Pulmonary artery endothelial cell (primary cell): ENCODE results near the gene CHMP1A. TPM values are rescaled to one million over a fixed set of nuclear protein-coding genes. Genes with fewer than 3 reads are reported as not detected.
A peak's percentile ranks its signal among the peaks of the same experiment; 100 is the strongest.

Experiments used
- DNase-seq: peaks from one replicate; pipeline ENCODE4 v3.0.0-alpha.2; 2011; ENCODE audit warnings: low read depth, low spot score
- total RNA-seq: library from RNA; depleted of rRNA; stranded (reverse); fragments of >200 nt; gene quantifications from 2 replicates; pipeline ENCODE4 v1.2.3, GENCODE V29; 2014

The CHMP1A gene
- total RNA-seq, 1 donor from 2014 or later, result 88.8 TPM

DNA sequence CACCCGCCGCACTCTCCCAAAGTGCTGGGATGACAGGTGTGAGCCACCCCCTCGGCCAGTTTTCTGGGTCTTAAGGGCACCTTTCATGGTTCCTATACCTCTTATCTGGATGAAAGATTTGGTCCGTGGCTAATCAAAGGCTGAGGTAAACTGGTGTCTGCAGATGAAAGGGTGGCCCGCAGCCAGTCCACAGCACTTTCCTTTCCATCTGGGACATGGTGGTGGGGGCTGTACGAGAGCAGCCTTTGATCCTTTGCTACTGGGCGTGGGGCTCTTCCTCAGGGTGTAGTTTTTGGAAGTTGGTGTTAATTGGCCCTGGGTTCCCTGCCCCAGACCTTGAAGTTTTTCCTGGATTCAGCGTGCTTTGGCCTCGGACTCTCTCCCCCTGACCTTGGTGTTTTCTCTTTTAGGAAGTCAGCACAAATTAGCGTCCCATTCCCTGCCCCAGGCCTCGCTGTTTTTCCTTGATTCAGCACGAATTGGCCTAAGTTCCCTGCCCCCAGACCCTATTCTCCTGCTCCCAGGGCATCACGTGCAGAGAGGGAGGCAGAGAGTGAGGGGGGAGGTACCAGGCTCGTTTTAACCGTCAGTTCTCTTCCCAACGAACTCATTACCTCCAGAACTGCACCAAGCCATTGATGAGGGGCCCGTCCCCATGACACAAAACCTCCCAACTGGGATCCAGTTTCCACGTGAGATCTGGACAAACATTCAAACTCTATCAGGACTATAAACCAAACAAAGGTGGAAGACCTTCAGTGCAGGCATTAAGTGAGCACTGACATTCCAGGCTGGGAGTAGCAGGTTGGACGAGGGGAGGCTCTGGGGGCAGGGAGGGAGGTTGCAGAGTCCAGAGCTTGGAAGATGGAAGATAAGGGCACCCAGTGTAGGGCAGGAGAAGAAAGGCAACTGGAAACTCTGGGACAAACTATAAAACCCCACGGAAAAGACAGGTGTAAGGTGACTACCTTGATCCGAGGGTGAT is 32.4 kb downstream of the CHMP1A start:
- no peak for DNase-seq

DNA sequence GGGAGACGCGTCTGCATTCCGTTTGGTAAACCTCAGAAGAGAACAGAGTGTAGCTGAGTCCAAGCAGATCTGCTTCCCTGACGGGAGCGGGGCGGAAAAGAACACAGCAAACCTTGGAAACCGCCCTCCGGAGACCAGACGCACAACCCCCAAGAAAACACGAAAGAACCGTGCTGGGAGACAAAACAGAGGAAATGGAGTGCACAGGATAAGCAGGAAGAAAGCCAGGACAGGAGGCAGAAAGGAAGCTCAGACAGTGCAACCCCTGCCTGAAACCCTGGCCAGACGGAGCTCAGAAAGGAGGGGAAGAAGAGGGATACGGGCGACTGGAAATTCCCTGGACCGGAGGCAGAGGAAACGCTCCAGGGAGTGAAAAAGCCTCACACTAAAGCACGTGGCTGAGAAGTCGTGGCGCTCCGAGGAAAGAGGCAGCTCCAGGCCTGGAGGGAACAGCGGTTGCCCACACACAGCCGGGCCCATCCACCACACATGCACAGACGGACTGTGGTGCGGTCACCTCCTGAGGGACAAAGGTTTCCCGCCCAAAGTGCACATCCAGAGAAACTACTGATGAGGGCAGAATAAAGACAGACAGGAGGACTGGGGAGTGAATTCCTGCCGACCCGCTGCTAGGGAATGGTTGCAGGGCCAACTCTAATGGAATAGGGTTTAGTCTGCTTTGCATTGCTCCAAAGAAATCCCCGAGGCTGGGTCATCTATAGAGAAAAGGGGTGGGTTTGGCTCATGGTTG is 33.8 kb downstream of the CHMP1A start:
- peak; percentile 66 for DNase-seq

GRCh38 chr16:89621698-89622409 is 35.7 kb downstream of the CHMP1A start:
- no peak for DNase-seq

DNA sequence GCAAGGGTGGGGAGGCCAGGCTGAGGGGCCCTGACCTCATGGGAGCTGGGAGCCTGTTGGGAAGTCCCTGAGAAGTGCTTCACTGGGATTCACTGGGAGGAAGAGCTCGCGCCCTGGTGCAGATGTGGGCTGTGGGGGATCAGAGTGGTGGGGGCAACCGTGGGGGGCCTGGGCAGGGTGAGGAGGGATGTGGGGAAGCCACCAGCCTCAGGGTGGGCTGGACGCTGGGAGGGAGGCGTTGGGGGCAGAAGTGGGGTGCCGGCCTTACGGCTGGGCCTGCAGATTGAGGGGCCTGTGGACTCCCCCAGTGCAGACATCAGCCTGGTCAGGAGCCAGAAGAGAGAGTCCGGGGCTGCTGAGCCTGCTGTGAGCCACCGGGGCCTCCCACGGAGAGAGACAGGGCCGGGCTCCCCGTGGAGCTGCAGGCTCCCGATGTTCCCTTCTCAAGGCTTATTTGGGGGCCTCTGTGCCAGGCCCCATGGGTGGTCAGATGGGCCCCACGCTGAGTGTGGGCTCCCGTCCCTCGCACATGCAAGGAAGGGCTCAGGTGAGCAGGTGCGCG is 36.3 kb downstream of the CHMP1A start:
- DNase-seq, result no peak

GRCh38 chr16:89620406-89620841 is 37.1 kb downstream of the CHMP1A start:
- DNase-seq, result no peak

DNA sequence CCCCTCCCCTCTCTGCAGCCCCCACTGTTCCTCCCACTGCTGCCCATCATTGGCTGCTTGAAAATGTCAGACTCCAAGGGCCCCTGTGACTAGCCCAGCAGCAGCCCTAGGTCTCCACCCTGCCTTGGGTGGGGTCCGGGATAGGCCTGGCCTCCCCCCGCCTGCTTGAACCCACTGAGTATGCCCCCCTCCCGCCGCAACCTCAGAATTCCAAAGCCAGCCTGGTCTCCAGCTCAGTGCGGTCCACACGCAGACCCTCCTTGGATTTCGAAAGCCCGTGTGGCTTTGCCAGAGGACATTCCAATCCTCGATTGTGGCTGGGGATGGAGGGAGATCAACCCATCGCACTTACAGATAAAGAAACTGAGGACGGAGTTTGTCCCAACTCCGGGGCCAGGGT is 37.7 kb downstream of the CHMP1A start:
- no peak for DNase-seq

- DNase-seq, result no peak
Observed at GRCh38 chr16:89618109-89618998, 39.2 kb downstream of the CHMP1A start.

- no peak for DNase-seq
Observed at GRCh38 chr16:89617036-89617435, 40.5 kb downstream of the CHMP1A start.

- no peak for DNase-seq
Observed at GRCh38 chr16:89616623-89617022, 40.9 kb downstream of the CHMP1A start.

DNA sequence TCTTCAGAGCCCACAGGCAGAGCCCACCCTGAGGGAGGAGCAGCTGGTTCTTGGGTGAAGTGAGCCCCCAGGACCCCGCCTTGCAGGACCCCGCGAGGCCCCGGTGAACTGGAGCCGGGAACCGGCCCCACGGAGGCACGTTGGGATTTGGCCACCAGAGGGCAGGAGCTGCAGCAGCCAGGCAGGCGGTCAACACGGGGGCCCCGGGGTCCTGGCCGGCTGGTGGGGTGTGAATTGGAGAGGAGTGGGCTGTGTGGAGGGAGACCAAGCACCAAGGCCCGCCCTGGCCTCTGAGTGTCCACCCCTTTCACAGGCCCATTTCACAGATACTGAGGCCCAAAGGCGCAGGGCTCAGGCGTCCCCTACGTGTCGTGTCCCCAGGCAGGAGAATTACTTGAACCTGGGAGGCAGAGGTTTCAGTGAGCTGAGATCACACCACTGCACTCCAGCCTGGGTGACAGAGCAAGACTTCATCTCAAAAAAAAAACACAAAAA is 41.9 kb downstream of the CHMP1A start:
- no peak for DNase-seq

DNA sequence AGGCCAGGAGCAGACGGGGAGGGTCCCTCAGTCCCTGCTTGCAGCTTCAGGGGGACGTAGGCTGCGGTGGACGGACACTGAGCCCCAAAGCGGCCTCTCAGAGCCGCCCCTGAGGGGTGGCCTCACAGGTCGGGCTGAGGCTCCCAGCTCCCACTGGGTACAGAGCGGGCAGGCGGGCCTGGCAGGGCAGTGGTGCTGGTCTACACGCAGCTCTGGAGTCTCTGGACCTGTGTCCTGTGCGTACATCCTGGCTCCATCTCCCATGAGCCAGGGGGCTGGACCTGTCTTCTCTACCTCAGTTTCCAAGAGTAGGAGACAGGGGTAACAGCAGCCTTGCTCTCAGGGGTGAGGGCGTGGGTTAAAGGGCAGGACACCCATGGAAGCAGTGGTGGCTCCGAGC is 42.3 kb downstream of the CHMP1A start:
- DNase-seq, result no peak

DNA sequence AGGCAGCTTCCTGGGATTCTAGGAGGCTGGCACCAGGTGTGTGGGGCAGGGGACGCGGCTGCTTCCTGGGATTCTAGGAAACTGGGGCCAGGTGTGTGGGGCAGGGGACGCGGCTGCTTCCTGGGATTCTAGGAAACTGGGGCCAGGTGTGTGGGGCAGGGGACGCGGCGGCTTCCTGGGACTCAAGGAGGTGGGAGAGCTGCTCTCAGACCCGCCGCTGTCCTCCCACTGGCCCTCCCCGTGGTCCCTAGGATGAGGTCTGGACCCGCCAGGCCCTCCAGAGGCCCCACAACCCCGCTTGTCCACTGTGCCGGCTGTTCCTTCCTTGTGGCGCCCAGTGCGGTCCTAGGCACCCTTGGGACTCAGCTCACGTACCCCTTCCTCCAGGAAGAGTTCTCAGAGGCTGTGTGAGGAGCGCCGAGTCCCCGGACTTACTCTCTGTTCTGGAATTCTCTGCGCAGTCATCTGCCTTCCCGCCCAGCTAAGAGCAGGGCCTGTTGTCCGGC is 43.5 kb downstream of the CHMP1A start:
- DNase-seq, result no peak

DNA sequence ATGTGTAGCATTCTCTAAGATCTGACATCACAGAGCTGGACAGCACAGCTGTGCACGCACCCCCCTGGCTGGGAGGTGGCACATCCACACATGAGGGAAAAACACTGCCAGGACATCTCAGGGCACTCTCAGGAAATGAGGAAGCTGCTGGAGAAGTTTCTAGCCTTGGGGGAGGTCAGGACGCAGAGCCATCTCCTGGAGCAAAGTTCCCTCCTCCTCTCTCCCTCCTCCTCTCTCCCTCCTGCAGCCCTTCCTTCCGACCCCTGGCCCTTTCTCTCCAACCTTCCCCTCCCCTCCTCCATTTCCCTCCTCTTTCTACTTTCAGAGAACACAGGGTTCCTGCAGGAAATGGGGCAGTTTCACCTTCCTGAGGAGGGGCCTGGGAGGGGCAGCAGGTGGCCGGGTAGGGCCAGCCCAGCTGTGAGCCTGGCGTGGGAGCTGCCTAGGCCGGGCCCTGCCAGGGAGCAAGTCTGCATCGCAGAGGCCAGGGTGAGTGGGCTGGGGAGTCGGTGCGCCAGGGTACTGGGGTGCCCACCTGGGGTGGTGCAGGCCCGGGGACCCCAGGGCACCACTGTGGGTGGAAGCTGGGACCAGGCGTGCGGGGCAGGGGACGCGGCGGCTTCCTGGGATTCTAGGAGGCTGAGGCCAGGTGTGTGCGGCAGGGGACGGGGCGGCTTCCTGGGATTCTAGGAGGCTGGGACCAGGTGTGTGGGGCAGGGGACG is 44.1 kb downstream of the CHMP1A start, which contains the start of gene DPEP1:
DPEP1 (plus strand) TSS at position 412 of the 723 bp plus-strand sequence. CDS start 16,769 bp downstream, outside the sequence.
- no peak for DNase-seq

DNA sequence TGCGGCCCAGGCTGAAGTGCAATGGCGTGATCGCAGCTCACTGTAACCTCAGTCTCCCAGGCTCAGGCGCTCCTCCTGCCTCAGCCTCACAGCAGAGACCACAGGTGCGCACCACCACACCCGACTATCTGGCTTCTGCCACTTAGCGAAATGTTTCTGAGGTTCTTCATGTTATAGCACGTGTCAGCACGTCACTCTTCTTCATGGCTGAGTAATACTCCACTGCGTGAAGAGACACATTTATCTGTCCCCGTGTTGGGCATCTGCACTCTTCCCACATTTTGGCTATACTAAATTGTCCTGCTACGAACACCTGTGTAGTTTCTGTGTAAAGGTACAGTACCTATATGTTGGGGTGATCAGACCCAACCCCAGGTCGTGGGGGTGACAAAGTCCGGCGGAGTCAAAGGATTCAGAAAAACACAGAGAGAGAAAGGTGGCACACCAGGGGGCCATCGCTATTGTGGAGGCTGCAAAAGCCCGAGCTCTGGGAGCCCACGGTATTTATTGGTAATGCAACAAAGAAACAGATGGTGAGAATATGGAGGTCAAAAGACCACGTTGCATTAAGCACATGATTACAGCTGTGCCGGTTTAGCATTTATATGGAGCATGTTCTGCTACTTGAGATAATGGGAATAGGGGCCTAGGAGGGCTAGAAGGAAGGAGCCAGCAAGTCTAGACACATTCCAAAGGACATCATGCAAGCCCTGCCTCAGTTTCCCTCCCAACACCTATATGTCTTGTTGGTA is 44.9 kb downstream of the CHMP1A start:
- no peak for DNase-seq

- DNase-seq, result no peak
Observed at GRCh38 chr16:89610108-89610453, 47.4 kb downstream of the CHMP1A start.

DNA sequence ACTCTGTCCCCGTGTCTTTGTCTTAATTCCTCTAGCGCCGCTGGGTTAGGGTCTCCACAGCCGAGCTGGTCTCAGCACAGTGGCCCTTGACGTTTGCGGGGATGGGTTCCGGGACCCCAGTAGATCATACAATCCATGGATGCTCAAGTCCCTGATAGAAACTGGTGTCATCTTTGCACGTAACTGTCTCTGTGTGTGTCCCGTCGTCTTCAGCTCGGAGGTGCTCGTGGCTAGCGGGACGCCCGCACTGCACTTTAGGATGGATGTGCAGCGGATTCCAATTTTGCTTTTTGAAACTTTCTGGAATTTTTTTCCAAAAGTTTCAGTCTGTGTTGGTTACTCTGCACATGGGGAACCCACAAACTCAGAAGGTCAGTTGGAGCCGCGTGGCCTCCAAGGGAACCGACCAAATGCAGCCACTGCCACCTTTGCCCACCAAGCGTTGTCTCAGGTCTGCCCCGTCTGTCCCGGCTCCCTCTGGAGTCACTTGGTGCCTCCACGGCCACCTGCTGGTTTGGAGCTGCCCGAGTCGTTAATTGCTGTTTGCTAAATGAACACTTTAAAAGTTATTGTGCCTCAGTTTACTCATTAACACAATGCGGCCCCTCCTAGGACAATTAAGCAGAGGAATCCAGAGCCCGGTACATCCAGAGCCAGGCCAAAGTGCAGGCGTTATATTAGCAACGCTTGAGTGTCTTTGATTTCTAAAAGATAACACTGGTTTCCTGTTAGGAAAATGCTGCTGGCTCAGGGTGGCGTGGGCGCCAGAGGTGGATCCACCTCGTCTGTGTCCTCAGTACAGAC is 49.4 kb downstream of the CHMP1A start:
- no peak for DNase-seq

DNA sequence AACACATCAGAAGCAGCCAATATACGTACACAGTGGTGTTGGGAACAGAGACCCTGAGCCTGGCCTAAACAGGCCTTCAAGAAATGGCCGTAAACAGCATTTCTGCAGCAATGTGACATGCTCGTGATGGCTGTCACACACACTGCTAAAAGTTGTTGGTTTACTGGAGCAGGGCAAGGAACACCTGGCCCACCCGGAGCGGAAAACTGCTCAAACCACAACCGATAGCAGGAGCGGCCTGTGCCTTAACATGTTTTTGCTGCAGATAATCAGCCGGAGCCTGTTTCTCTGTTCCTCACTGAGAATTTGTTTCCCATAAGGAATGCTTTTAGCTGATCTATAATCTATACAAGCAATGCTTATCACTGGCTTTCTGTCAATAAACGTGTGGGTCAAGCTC is 50.1 kb downstream of the CHMP1A start:
- DNase-seq, result no peak

DNA sequence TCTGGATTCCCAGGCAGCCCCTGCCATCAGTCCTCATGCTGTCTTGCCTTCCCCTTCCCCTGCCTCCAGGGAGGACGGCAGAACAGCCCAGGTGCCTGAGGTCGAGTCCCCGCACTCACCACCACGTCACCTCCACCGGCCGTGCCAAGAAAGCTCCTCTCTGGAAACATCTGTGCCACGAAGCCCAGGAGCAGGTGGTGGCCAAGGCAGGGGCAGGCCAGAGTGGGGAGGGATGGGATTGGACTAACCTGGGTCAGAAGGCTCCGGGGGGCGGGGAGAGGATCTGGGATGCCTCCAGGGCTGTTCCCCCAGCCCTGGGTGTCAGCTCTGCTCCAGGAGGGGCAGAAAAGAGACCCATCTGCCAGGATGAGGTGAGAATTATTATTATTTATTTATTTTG is 51.5 kb downstream of the CHMP1A start:
- DNase-seq, result no peak
